ENCODE data around the gene TMEM132C.

- TF ChIP-seq, protein P1, sequence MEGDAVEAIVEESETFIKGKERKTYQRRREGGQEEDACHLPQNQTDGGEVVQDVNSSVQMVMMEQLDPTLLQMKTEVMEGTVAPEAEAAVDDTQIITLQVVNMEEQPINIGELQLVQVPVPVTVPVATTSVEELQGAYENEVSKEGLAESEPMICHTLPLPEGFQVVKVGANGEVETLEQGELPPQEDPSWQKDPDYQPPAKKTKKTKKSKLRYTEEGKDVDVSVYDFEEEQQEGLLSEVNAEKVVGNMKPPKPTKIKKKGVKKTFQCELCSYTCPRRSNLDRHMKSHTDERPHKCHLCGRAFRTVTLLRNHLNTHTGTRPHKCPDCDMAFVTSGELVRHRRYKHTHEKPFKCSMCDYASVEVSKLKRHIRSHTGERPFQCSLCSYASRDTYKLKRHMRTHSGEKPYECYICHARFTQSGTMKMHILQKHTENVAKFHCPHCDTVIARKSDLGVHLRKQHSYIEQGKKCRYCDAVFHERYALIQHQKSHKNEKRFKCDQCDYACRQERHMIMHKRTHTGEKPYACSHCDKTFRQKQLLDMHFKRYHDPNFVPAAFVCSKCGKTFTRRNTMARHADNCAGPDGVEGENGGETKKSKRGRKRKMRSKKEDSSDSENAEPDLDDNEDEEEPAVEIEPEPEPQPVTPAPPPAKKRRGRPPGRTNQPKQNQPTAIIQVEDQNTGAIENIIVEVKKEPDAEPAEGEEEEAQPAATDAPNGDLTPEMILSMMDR (IDR thresholded peaks at IDR 0.05), result no peak
- TF ChIP-seq POLR2A (IDR thresholded peaks at IDR 0.05), result no peak
These were observed 246.9 kb downstream of the TMEM132C start for GRCh38 chr12:128513831-128514230.
